Measurements from ENCODE around the gene GSTM3.
"Not testable (repeated sequence)": the region's sequence is repeated elsewhere in the genome, so short reads cannot be mapped to it uniquely, and the experiment has no call there.

The GSTM3 gene

DNA sequence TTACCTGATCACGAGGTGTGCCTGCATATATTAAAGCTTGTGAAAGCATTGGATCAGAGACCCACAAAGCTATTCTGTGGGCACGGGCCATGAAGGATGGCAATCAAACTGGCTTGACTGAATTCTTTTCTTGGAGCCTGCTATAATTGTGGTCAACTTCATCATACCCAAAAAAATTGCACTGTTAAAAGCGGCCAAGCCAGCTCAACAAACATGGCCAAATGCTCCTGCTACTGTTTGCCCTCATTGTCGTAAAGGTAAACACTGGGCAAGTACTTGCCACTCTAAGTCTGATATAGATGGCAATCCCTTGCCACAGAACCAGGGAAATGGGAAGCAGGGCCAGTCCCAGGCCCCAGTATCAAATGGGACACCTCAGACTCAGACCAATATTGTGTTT, 35.4 kb downstream of the GSTM3 start:
- no peak overlapping the region for H3K27ac ChIP-seq (ENCODE audit: low read depth, low read length)
- no peaks in the 10 kb centered on the region for H3K36me3 ChIP-seq (ENCODE audit: low read length)
- no peaks in the 10 kb centered on the region for H3K79me2 ChIP-seq (ENCODE audit: insufficient read depth, low read length)
- 0 out of 2 replicates have a peak, but pooled peaks cover 3% of the 10 kb centered on the region for H3K9me3 ChIP-seq (ENCODE audit: insufficient read depth, low read length)
- H3K9me2 ChIP-seq (replicated peaks; ENCODE audit: insufficient read depth, low read length), result no peaks in the 10 kb centered on the region
- H4K20me1 ChIP-seq (ENCODE audit: low read depth, low read length), result no peaks in the 10 kb centered on the region
- H3K27me3 ChIP-seq (ENCODE audit: low read length), result no peaks in the 10 kb centered on the region
- no peak overlapping the region for H3K9ac ChIP-seq (ENCODE audit: low read length)
- no peak overlapping the region for H2AFZ ChIP-seq (ENCODE audit: low read depth, low read length, severe bottlenecking)
- no peak overlapping the region for H3K4me3 ChIP-seq (ENCODE audit: insufficient read depth, low read length, poor library complexity, severe bottlenecking)
- H3F3A ChIP-seq (ENCODE audit: insufficient read depth), result no peaks in the 10 kb centered on the region
- no peak overlapping the region for H3K4me2 ChIP-seq (ENCODE audit: low read depth, low read length, poor library complexity, severe bottlenecking)
- TF ChIP-seq, protein P1, sequence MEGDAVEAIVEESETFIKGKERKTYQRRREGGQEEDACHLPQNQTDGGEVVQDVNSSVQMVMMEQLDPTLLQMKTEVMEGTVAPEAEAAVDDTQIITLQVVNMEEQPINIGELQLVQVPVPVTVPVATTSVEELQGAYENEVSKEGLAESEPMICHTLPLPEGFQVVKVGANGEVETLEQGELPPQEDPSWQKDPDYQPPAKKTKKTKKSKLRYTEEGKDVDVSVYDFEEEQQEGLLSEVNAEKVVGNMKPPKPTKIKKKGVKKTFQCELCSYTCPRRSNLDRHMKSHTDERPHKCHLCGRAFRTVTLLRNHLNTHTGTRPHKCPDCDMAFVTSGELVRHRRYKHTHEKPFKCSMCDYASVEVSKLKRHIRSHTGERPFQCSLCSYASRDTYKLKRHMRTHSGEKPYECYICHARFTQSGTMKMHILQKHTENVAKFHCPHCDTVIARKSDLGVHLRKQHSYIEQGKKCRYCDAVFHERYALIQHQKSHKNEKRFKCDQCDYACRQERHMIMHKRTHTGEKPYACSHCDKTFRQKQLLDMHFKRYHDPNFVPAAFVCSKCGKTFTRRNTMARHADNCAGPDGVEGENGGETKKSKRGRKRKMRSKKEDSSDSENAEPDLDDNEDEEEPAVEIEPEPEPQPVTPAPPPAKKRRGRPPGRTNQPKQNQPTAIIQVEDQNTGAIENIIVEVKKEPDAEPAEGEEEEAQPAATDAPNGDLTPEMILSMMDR (IDR thresholded peaks at IDR 0.05; ENCODE audit: insufficient read depth, low read length, poor library complexity, severe bottlenecking), result no peak
- no peak for TF ChIP-seq EZH2phosphoT487 (conservative IDR thresholded peaks at IDR 0.05; ENCODE audit: low read length)

DNA sequence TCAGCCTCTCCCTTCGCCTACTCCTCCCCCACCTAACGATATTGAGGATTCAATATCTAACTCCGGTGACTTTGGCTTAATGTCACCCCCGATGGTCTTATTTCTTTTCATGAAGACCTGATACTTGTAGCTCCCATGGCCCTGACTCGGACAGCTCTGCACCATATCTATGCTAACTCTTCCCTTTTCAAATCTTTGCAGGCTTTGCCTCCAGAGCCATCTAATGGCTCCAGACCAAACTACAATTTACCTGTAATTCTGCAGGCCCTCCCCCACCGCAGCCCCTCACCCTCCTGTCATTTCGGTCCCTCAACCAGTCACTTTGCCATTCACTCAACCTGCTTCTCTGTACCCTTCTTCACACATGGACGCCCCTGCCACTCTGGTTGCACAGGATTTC, 36.7 kb downstream of the GSTM3 start:
- H3K9me2 ChIP-seq (replicated peaks; ENCODE audit: insufficient read depth, low read length), result no peaks in the 10 kb centered on the region
- no peak overlapping the region for H3K9ac ChIP-seq (ENCODE audit: low read length)
- no peak overlapping the region for H3K4me2 ChIP-seq (ENCODE audit: low read depth, low read length, poor library complexity, severe bottlenecking)
- no peak overlapping the region for H3K4me3 ChIP-seq (ENCODE audit: insufficient read depth, low read length, poor library complexity, severe bottlenecking)
- no peaks in the 10 kb centered on the region for H3K36me3 ChIP-seq (ENCODE audit: low read length)
- no peaks in the 10 kb centered on the region for H4K20me1 ChIP-seq (ENCODE audit: low read depth, low read length)
- no peaks in the 10 kb centered on the region for H3K79me2 ChIP-seq (ENCODE audit: insufficient read depth, low read length)
- H3K9me3 ChIP-seq (ENCODE audit: insufficient read depth, low read length), result 0 out of 2 replicates have a peak, but pooled peaks cover 3% of the 10 kb centered on the region
- H3K27me3 ChIP-seq (ENCODE audit: low read length), result no peaks in the 10 kb centered on the region
- no peaks in the 10 kb centered on the region for H3F3A ChIP-seq (ENCODE audit: insufficient read depth)
- H3K27ac ChIP-seq (ENCODE audit: low read depth, low read length), result no peak overlapping the region
- TF ChIP-seq, protein P1 (IDR thresholded peaks at IDR 0.05; ENCODE audit: insufficient read depth, low read length, poor library complexity, severe bottlenecking), result no peak
- TF ChIP-seq EZH2phosphoT487 (conservative IDR thresholded peaks at IDR 0.05; ENCODE audit: low read length), result no peak
- H2AFZ ChIP-seq (ENCODE audit: low read depth, low read length, severe bottlenecking), result no peak overlapping the region

DNA sequence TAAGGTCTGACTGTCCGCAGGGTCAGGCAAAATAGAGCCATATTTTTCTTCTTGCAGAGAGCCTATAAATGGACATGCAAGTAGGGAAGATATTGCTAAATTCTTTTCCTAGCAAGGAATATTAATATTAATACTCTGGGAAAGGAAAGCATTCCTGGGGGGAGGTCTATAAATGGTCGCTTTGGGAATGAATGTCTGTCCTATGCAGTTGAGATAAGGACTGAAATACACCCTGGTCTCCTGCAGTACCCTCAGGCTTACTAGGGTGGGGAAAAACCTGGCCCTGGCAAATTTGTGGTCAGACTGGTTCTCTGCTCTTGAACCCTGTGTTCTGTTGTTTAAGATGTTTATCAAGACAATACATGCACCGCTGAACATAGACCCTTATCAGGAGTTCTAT, 37.9 kb downstream of the GSTM3 start:
- H3K36me3 ChIP-seq (ENCODE audit: low read length); H3K79me2 ChIP-seq (ENCODE audit: insufficient read depth, low read length); H3K9ac ChIP-seq (ENCODE audit: low read length); H3K4me3 ChIP-seq (ENCODE audit: insufficient read depth, low read length, poor library complexity, severe bottlenecking); H3K9me3 ChIP-seq (ENCODE audit: insufficient read depth, low read length); H2AFZ ChIP-seq (ENCODE audit: low read depth, low read length, severe bottlenecking); H3K4me2 ChIP-seq (ENCODE audit: low read depth, low read length, poor library complexity, severe bottlenecking); H3K27ac ChIP-seq (ENCODE audit: low read depth, low read length); H3K9me2 ChIP-seq (replicated peaks; ENCODE audit: insufficient read depth, low read length); H3K27me3 ChIP-seq (ENCODE audit: low read length); H4K20me1 ChIP-seq (ENCODE audit: low read depth, low read length); H3F3A ChIP-seq (ENCODE audit: insufficient read depth): not testable (repeated sequence)

DNA sequence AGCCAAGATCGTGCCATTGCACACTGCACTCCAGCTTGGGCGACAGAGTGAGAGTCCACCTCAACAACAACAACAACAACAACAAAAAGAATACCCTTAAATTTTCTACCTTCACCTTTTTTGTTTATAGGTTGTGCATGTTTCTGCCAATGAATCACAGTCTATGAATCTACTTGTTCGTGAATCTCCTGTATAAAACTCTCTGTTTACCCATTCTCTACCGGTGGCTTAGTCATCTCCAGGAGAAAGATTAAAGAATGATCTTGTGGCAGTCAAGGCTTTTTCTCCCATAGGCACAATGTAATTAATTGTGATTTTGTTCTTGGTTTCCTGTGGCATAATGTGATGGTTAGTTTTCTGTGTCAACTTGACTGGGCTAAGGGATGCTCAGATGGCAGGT, 43.0 kb downstream of the GSTM3 start:
- H3K27me3 ChIP-seq (ENCODE audit: low read length); H3K4me2 ChIP-seq (ENCODE audit: low read depth, low read length, poor library complexity, severe bottlenecking); H3K4me3 ChIP-seq (ENCODE audit: insufficient read depth, low read length, poor library complexity, severe bottlenecking); H3K36me3 ChIP-seq (ENCODE audit: low read length); H2AFZ ChIP-seq (ENCODE audit: low read depth, low read length, severe bottlenecking); H3K9ac ChIP-seq (ENCODE audit: low read length); H4K20me1 ChIP-seq (ENCODE audit: low read depth, low read length); H3K9me2 ChIP-seq (replicated peaks; ENCODE audit: insufficient read depth, low read length); H3F3A ChIP-seq (ENCODE audit: insufficient read depth); H3K79me2 ChIP-seq (ENCODE audit: insufficient read depth, low read length); H3K27ac ChIP-seq (ENCODE audit: low read depth, low read length); H3K9me3 ChIP-seq (ENCODE audit: insufficient read depth, low read length): not testable (repeated sequence)

All from SU-DHL-6 (cell line).